Anterior cingulate cortex (tissue), 58 donors: ENCODE results near the gene RAPGEF5.
A peak's percentile ranks its signal among the peaks of the same experiment; 100 is the strongest.

Experiments
- DNase-seq, 58 donors: peaks; one replicate each; lab custom pipeline; 2025; lab: John Stamatoyannopoulos, UW

The RAPGEF5 gene

DNA sequence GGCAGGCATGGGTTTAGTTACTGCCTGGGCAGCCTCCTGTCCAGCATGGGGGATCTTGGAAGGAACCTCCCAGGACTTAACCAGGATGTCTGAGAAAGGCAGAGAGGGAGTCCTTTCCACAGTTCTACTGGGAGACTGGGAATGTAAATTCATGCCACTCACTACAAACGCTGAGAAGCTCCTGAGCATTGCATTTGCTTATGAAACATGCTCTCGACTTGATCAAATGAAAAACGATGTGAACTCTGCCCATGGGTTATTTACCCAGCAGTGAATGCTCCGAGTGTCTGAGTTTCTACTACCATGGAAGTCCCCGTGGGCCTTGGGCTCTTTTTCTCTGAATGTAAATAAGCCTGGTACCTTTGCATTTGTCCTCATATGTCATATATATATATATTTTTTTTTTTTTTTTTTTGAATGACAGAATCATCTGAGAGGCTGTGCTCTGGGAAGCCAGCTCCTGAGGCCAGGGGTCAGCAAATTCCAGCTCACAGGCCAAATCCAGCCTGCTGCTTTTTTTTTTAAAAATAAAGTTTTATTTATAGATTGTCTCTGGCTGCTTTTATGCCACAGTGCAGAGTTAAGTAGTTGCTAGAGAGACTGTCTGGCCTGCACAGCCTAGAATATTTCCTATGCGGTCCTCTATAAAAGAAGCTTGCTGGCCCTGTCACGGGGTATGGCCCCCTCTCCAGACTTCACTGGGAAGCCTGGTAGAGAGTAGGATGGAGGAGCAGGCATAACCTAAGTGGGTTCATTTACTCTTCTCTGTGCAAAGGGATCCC lies 21.4 kb upstream of the RAPGEF5 start:
- DNase-seq: no peak

DNA sequence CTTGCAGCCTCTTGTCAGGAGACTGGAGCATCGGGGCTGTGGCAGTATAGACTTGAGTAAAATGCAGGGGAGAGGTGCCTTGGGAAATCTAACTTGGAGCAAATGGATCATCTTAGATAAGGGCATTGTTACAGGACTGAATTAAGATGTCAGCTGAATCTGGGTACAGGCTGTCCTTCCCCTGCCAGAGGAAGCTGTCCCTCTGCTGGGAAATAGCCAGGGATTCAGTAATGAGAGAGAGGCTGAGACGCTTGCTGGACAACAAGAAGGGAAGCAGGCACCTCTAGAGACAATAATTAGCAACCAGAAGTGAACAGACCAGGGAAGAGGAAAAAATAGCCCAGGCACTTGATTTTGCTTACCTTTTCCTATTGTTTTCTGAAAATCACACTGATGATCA lies 20.7 kb upstream of the RAPGEF5 start:
- DNase-seq: peak in 3 of 58 donors; percentile 7 to 27 (median 7)

DNA sequence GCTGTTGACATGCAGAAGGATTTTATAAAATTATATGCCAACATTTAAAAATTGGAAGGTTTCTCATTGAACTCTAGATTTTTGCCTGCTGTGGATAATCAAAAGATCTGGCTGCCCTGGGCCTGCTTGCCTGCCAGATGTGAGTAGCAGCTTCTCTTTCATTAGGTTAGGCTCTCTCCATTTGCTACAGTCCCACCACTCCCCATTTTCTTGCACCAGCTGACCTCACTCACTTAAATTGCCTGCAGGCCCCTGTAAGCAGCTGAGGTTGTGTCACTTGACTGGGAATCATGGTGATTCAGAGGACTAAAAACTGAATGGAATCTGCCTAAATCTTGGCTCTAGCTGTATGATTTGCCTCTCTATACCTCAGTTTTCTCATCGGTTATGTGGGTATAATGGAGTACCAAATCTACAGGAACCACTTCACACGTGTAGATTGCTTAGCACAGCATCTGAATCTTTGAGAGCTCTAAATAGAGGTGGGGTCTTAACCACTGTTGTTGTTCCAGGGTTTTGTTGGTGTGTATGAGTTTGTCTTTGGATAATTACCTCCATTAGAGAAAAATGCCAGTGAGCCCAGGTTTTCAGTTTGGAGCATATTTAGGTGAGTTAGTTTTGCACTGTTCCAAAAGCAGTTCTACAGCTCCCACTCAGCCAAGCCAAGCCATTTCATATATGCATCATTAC lies 18.6 kb upstream of the RAPGEF5 start:
- DNase-seq: no peak

DNA sequence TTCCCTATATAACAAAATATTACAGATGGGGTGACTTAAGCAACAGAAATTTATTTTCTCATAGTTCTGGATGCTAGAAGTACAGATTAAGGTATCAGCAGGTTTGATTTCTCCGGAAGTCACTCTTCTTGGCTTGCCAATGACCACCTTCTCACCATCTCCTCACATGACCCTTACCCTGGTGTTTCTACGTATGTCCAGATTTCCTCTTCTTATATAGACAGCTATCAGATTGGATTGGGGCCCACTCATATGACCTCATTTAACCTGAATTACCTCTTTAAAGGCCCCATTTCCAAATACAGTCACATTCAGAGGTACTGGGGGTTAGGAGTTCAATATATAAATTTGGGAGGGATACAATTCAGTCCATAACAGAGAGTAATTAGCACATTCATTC lies 17.0 kb upstream of the RAPGEF5 start:
- DNase-seq: no peak

DNA sequence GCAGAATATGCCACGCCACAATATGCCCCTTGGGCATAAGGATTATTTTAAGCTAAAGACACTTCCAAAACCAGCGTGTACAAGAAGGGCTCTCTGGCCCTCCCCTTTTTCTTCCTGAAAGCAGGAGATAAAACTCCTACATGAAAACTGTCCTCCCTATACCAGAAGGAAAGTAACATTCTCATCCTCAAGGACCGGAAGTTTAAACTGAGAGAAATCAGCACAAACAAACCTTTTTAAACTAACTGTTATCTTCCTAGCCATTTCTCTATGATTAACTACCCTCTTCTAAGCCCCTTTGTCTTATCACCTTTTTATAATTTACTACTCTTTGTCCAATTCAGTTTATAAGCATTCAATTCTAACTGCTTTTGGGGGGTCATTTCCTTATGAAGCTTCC lies 16.4 kb upstream of the RAPGEF5 start:
- no peak for DNase-seq

GRCh38 chr7:22372863-22373262 lies 15.9 kb upstream of the RAPGEF5 start:
- no peak for DNase-seq

DNA sequence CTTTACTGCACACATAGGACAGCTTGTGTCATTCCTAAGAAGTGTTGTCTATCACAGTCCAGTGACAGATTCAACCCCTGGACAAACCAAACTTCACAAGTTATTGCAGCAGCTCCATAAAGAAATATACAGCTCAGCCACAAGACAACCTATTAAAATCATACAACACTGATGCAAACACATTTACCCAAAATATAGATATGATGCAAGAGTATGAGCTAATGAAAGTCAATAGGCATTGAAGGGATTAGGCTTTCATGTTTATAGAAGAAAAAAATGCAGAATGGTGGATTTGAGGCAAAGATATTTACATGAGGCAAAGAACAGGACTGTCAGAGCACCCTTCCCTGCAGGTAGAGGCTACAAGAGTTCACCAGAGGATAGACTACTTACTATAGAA lies 14.9 kb upstream of the RAPGEF5 start:
- DNase-seq: no peak

- peak in 4 of 58 donors; percentile 14 to 49 (median 26) for DNase-seq
Measured at GRCh38 chr7:22364900-22365299, 7.9 kb upstream of the RAPGEF5 start.

- peak in 4 of 58 donors; percentile 8 to 36 (median 14) for DNase-seq
Measured at GRCh38 chr7:22363756-22364422, 6.9 kb upstream of the RAPGEF5 start.

GRCh38 chr7:22361795-22362194 lies 4.8 kb upstream of the RAPGEF5 start:
- no peak for DNase-seq

DNA sequence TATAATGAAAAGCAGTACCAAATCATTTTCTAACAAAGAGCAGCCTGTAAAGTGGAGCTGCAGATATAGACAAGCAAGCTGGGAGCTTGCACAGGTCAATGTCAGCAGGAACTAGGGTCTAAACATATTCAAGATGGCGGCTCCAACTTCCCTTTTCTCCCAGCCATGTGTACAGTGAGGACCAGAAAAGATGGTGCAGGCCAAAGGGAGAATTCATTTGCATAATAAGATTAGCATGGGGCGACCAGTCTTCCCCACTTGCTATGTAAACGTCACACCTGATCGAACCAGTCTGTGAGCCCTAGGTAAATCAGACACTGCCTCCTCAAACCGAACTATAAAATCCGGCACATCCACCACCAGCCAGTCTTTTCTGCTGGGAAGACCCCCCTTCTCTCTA lies 4.4 kb upstream of the RAPGEF5 start:
- DNase-seq: no peak

DNA sequence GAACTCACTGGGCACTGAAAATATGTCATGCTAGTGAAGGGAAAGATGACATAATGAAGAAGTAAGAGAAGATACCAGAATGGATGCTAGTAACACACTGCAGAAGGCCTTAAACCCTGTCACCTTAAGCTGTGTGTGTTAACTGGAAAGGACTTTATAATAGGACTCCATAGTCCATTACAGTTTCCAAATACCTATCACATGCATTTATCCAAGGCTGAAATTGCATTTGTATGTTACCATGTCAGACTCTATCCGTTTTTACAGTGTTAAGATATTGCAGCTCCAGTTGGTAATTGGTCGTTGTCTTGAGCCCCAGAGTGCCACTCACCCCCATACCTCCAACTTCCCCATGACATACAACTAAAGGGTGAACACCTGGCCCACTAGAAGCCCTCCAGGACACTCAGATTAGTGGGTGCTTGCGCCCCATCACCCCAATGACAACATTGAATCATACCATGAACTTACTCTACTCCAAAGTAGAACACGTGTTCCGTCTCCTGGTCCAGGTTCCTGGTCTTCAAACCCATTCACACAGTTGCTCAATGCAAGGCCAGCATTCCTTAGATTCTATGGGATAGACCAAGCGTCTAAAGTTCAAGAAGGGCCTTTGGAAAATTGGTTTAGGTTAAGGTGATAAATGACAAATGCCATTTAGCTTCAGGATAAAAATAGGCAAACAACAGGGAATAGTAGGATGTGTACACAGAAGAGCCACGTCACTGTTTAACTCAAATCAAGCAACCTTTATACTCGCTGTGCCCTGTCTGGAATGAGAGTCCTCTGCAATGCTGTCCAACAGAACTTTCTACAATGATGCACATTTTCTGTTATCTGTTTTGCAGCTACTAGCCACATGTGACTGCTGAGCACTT lies 2.1 kb upstream of the RAPGEF5 start:
- DNase-seq: no peak

GRCh38 chr7:22357311-22358175 lies 589 bp upstream of the RAPGEF5 start:
- DNase-seq: peak in 2 of 58 donors; percentile 16 to 30

DNA sequence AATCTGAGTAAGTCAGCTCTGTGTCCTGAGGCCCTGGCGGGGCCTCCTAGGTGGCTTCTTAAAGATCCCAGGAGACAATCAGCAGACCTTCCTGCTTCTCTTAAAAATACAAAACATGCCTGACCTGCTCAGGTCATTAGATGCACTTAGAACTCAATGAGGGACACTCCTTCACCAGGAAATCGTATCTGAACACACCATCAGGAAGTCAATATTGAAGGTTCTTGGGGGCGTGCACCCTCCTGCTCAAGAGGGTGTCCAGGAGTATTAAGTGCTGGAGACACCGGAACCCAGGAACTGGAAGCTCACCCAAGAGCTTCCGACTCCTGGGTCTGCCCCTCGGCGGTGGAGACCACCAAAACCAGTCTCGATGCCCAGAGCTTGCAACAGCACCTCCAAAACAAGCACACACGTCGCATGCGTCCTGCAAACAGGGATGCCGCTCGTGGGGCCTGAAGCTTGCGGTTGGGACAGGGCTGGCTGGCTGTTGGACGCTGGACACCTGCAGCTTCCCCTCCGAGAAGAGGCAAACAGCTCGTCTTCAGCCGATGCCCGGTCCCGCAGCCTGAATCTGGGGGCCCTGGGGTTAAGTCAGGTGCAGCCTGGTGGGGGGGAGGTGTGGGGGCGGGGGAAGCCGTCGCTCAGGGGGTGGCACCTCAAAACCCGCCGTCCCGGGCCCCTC lies 803 bp downstream of the RAPGEF5 start:
- no peak for DNase-seq

- DNase-seq: no peak
Measured at GRCh38 chr7:22355620-22356009, 1.3 kb downstream of the RAPGEF5 start.

- DNase-seq: no peak
Measured at GRCh38 chr7:22354462-22354861, 2.5 kb downstream of the RAPGEF5 start.

DNA sequence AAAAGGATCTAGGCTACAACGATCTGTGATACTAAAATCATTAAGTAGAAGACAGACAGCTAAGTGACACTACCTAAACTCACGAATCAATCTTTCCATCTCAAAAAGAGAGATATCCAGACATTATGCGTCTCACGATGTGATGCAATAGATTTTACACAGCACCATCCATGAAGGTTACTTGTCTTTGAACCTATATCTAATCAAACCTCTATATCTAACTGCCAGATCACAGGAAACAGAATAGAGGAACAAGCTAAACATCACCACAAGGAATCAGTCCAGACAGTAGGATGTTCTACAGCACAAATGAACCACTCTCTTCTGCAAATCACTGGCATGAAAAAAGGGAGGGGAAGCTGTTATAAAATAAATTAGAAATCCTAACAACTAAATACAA lies 4.1 kb downstream of the RAPGEF5 start:
- DNase-seq: no peak

GRCh38 chr7:22351878-22352277 lies 5.1 kb downstream of the RAPGEF5 start:
- no peak for DNase-seq

- DNase-seq: no peak
Measured at GRCh38 chr7:22351329-22351692, 5.6 kb downstream of the RAPGEF5 start.
